DOHH2 (cell line): ENCODE data around the gene FRAS1.

Experiments used
- H3F3A ChIP-seq: fragments of 200-600 bp; sonication (generic), shearing (Covaris generic); 2 replicates; pipeline ENCODE4 v1.6.0; 2016; ENCODE audit warnings: antibody characterized with exemption, mild to moderate bottlenecking; ENCODE audit not compliant: control insufficient read depth, insufficient read depth
- H3K27ac ChIP-seq: fragments of 200-600 bp; sonication (generic); 2 replicates; pipeline ENCODE4 v1.5.1; 2014; ENCODE audit warnings: low read depth, mild to moderate bottlenecking, low read length, moderate library complexity
- H3K27me3 ChIP-seq: fragments of 200-600 bp; sonication (generic); 2 replicates; pipeline ENCODE4 v1.6.1; 2014; ENCODE audit warnings: mild to moderate bottlenecking, low read length, mixed read lengths; ENCODE audit not compliant: control insufficient read depth
- H3K36me3 ChIP-seq: fragments of 200-600 bp; sonication (generic); 2 replicates; pipeline ENCODE4 v1.6.1; 2014; ENCODE audit warnings: mild to moderate bottlenecking, low read length, moderate library complexity, mixed read lengths; ENCODE audit not compliant: control insufficient read depth
- H3K4me1 ChIP-seq: fragments of 200-600 bp; sonication (generic); 2 replicates; pipeline ENCODE4 v1.6.1; 2014; ENCODE audit warnings: mild to moderate bottlenecking, low read length, mixed read lengths; ENCODE audit not compliant: control insufficient read depth
- H3K4me2 ChIP-seq: fragments of 200-600 bp; sonication (generic); 2 replicates; pipeline ENCODE4 v1.6.0; 2014; ENCODE audit warnings: mild to moderate bottlenecking, low read length, moderate library complexity
- H3K4me3 ChIP-seq: fragments of 200-600 bp; sonication (generic); 2 replicates; pipeline ENCODE4 v1.5.1; 2014; ENCODE audit warnings: mild to moderate bottlenecking, low read length, mixed read lengths
- H3K79me2 ChIP-seq: fragments of 200-600 bp; sonication (generic); 2 replicates; pipeline ENCODE4 v1.6.1; 2014; ENCODE audit warnings: mild to moderate bottlenecking, low read length, mixed read lengths; ENCODE audit not compliant: control insufficient read depth
- H3K9me2 ChIP-seq: fragments of 200-600 bp; sonication (generic); replicated peaks from 2 replicates; pipeline ENCODE4 v1.6.1; 2014; ENCODE audit warnings: mild to moderate bottlenecking, low read length, mixed read lengths; ENCODE audit not compliant: control insufficient read depth
- H3K9me3 ChIP-seq: fragments of 200-600 bp; sonication (generic); 2 replicates; pipeline ENCODE4 v1.6.1; 2014; ENCODE audit warnings: antibody characterized with exemption, low read length, mixed read lengths; ENCODE audit not compliant: control insufficient read depth, insufficient read depth
- H4K20me1 ChIP-seq: fragments of 200-600 bp; sonication (generic); 2 replicates; pipeline ENCODE4 v1.6.0; 2014; ENCODE audit warnings: low read depth, mild to moderate bottlenecking, antibody characterized with exemption, low read length, moderate library complexity; ENCODE audit not compliant: control insufficient read depth, insufficient read depth
- EZH2phosphoT487 ChIP-seq: fragments of 200-600 bp; sonication (generic); IDR thresholded peaks from 2 replicates; pipeline ENCODE4 v1.6.1; 2017; ENCODE audit warnings: borderline replicate concordance, mild to moderate bottlenecking, antibody characterized with exemption, low read length, moderate library complexity, mixed read lengths
- TF ChIP-seq, protein P1 (sequence below): fragments of 200-600 bp; sonication (generic); IDR thresholded peaks from one replicate; pipeline ENCODE4 v1.5.1; 2014; ENCODE audit warnings: antibody characterized with exemption, mild to moderate bottlenecking, low read depth, low read length; ENCODE audit not compliant: poor library complexity, severe bottlenecking

FRAS1 gene

DNA sequence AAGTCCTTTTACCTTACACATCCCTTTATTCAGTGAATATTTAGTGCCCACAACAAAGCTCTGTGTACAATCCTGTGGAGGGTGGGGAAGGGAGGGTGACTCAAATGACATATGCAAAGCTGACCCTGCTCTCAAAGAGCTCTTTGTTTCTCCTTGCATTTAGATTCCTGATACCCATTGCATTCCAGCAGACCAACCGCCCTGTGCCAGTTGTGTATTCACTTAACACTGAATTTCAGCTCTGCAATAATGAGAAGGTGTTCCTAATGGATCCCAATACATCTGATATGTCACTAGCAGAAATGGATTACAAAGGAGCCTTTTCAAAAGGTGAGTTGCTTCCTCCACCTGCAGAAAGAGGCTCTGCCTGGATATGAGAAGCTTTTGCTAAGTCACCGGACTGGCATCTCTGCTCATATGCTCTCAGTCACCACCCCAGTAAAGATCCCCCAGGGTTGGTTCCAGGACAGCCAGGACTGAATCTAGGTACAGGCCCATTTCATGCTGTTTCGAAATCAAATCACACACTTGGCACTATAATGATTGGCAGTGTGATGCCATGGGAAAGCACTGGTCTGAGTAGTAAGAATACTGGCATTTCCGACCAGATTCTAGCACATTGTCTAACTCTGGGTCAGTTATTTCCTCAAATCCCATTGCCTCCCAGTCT is 477.3 kb downstream of the FRAS1 start:
- Histone ChIP-seq H3K36me3 (no peaks in the 10 kb centered on the region), H3F3A (no peaks in the 10 kb centered on the region), H4K20me1 (no peaks in the 10 kb centered on the region), H3K4me3 (no peak overlapping the region), H3K9me3 (no peaks in the 10 kb centered on the region), H3K27me3 (peaks cover 8% of the 10 kb centered on the region; the same call in 1 of the 2 replicates), H3K4me2 (no peak overlapping the region), H3K79me2 (no peaks in the 10 kb centered on the region), H3K4me1 (no peaks in the 10 kb centered on the region), H3K9me2 (no peaks in the 10 kb centered on the region), H3K27ac (no peak overlapping the region)
- TF ChIP-seq, protein P1, sequence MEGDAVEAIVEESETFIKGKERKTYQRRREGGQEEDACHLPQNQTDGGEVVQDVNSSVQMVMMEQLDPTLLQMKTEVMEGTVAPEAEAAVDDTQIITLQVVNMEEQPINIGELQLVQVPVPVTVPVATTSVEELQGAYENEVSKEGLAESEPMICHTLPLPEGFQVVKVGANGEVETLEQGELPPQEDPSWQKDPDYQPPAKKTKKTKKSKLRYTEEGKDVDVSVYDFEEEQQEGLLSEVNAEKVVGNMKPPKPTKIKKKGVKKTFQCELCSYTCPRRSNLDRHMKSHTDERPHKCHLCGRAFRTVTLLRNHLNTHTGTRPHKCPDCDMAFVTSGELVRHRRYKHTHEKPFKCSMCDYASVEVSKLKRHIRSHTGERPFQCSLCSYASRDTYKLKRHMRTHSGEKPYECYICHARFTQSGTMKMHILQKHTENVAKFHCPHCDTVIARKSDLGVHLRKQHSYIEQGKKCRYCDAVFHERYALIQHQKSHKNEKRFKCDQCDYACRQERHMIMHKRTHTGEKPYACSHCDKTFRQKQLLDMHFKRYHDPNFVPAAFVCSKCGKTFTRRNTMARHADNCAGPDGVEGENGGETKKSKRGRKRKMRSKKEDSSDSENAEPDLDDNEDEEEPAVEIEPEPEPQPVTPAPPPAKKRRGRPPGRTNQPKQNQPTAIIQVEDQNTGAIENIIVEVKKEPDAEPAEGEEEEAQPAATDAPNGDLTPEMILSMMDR = no peak
- no peak for TF ChIP-seq EZH2phosphoT487

DNA sequence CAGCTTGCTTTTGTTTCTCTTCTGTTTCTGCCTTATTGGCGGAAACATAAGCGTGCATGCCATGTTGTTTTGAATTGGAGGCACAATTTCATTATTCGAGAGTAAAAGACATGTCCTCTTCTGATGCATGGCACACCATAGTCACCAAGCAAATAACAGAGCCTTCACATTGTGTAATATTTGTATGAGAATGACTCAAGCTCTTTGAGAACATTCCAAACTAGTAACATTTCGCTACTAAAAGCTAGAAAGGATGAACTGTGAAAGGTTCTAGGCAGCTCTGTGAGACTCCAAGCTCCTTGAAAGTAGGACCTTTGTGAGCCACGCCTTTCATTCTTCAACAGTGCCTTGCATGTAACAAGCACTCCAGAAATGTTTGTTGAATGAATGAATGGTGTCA is 485.2 kb downstream of the FRAS1 start:
- no peaks in the 10 kb centered on the region for H3K4me1 ChIP-seq
- H4K20me1 ChIP-seq = no peaks in the 10 kb centered on the region
- TF ChIP-seq, protein P1 = no peak
- no peak for TF ChIP-seq EZH2phosphoT487
- H3K36me3 ChIP-seq = no peaks in the 10 kb centered on the region
- H3K9me3 ChIP-seq = no peaks in the 10 kb centered on the region
- no peak overlapping the region for H3K4me3 ChIP-seq
- no peak overlapping the region for H3K4me2 ChIP-seq
- H3F3A ChIP-seq = no peaks in the 10 kb centered on the region
- no peaks in the 10 kb centered on the region for H3K79me2 ChIP-seq
- no peak overlapping the region for H3K27ac ChIP-seq
- peaks cover 8% of the 10 kb centered on the region; the same call in 1 of the 2 replicates for H3K27me3 ChIP-seq
- no peaks in the 10 kb centered on the region for H3K9me2 ChIP-seq

DNA sequence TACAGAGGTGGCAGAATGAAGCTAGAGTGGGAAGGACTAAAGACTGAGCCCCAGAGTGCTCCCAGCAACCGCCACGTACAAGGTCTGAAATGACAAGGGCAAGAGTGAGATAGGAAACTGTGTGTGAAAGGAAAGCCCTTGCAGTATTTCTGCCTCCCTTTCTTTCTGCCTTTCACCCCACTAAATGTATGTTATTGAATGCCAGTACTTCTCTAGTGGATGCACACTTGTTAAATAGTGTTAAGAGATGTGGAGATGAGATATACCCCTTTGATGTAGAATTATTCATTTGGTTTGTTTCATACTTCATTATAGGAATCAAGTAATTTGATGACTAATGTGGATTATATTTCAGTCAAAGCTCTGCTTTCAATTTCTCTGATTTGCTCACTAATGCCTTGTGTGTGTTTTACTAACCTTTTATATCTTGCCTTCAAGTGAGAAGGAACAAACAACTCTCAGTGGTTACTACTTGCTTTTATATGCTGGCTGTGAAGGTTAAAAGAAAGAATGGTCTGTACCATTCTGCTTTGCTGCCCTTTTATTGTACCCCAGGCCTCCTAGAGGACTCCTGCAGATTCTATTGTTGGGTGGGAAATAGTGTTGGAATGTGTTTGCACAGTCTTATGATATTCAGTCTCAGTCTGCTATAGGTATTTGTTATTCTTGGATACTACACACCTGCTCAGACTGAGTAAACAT is 486.5 kb downstream of the FRAS1 start:
- Histone ChIP-seq H3K4me1 (no peaks in the 10 kb centered on the region), H3F3A (no peaks in the 10 kb centered on the region), H3K36me3 (no peaks in the 10 kb centered on the region), H3K79me2 (no peaks in the 10 kb centered on the region), H4K20me1 (no peaks in the 10 kb centered on the region), H3K4me3 (no peak overlapping the region), H3K9me3 (no peaks in the 10 kb centered on the region), H3K9me2 (no peaks in the 10 kb centered on the region), H3K4me2 (no peak overlapping the region), H3K27me3 (peaks cover 8% of the 10 kb centered on the region; the same call in 1 of the 2 replicates), H3K27ac (no peak overlapping the region)
- TF ChIP-seq, protein P1 = no peak
